ENCODE data around the gene COL5A2. TPM values are rescaled to one million over a fixed set of nuclear protein-coding genes. Genes with fewer than 3 reads are reported as not detected.

Gene COL5A2
- total and polyA plus RNA-seq, 2 donors (not counting 3 experiments of a cell fraction or from before 2014, with no cell fraction given), result 47.4 to 123 TPM

GRCh38 chr2:189175869-189176433, 3.6 kb downstream of the COL5A2 start:
- FAIRE-seq (no peak), DNase-seq (ENCODE audit: low read depth, low spot score) (no peak)
- H3K79me2 ChIP-seq (ENCODE audit: control insufficient read depth, insufficient read depth, low read length), result peaks cover 54% of the 10 kb centered on the region
- no peak overlapping the region for H3K27ac ChIP-seq (ENCODE audit: insufficient read depth, low read depth, low read length)
- H3K9ac ChIP-seq (replicated peaks; ENCODE audit: extremely low read depth, insufficient read depth, low read length), result no peak overlapping the region
- dilution Hi-C loops (cut with MboI; ENCODE audit: extremely low pct_ligation_motif_present, low sequenced_read_pairs), result no loop called here
- no peak overlapping the region for H3K4me3 ChIP-seq (replicated peaks in 1 of 3; ENCODE audit: insufficient read depth in 1 of 3, low read depth in 1 of 3, low read length in 3 of 3)
- BruUV-seq (replicated peaks), result no TSS peak
- H3K36me3 ChIP-seq (ENCODE audit: control insufficient read depth in 2 of 2, extremely low read depth in 1 of 2, insufficient read depth in 2 of 2, low read length in 2 of 2), result no peaks in the 10 kb centered on the region
- POLR2A ChIA-PET, result no interaction called here
- H4K20me1 ChIP-seq (replicated peaks; ENCODE audit: control insufficient read depth, extremely low read depth, insufficient read depth, low read length), result peaks cover 2% of the 10 kb centered on the region
- H3K4me2 ChIP-seq (ENCODE audit: insufficient read depth, low read length), result peak overlapping the region; percentile 90
- TF ChIP-seq GATA2 (IDR thresholded peaks at IDR 0.05; ENCODE audit: insufficient read depth, insufficient read length, low read depth, low read length), result no peak
- no peak for TF ChIP-seq JUN (IDR thresholded peaks at IDR 0.05; ENCODE audit: borderline replicate concordance, insufficient read depth, insufficient read length, low read depth)
- TF ChIP-seq MAX (IDR thresholded peaks at IDR 0.05; ENCODE audit: insufficient read depth, insufficient read length), result no peak
- TF ChIP-seq POLR2AphosphoS5 (IDR thresholded peaks at IDR 0.05; ENCODE audit: insufficient read depth, low read depth, low read length), result no peak
- no peak for TF ChIP-seq MYC (IDR thresholded peaks at IDR 0.05; ENCODE audit: low read depth, low read length)
- no peak for TF ChIP-seq EZH2 (IDR thresholded peaks at IDR 0.05; ENCODE audit: borderline replicate concordance, low read depth, low read length, severe bottlenecking)
- no peak for TF ChIP-seq FOS (IDR thresholded peaks at IDR 0.05; ENCODE audit: borderline replicate concordance, insufficient read depth, low read length)
- no peak for TF ChIP-seq CTCF (IDR thresholded peaks at IDR 0.05; ENCODE audit: extremely low read depth in 1 of 2, insufficient read depth in 1 of 2, low read depth in 1 of 2, low read length in 2 of 2)
- TF ChIP-seq POLR2A (IDR thresholded peaks at IDR 0.05; ENCODE audit: low read depth, low read length), result no peak
- H2AFZ ChIP-seq (ENCODE audit: low read depth, low read length), result no peak overlapping the region
- H3K4me1 ChIP-seq (ENCODE audit: control insufficient read depth, extremely low read depth, insufficient read depth, low read length), result peaks cover 15% of the 10 kb centered on the region
- H3K9me1 ChIP-seq (replicated peaks; ENCODE audit: control insufficient read depth, extremely low read depth, insufficient read depth, low read length), result no peaks in the 10 kb centered on the region
- H3K27me3 ChIP-seq (ENCODE audit: control insufficient read depth in 2 of 2, insufficient read depth in 2 of 2, low read length in 2 of 2), result no peaks in the 10 kb centered on the region
- no peaks in the 10 kb centered on the region for H3K9me3 ChIP-seq (replicated peaks; ENCODE audit: control insufficient read depth, insufficient read depth, low read length)
- intact Hi-C loops (cut with micrococcal nuclease), result no loop called here
- CTCF ChIA-PET, result interaction anchor here (0.9 to 4.3 kb wide), 6 partner anchors 8 to 59 kb away, joined by 3 to 55 read pairs (median 4); no protein-coding TSS in a partner anchor

Measured in endothelial cell of umbilical vein (primary cell).